Panc1 (cell line): ENCODE measurements around the gene IRF3.

ENCODE experiments used
- CTCF ChIP-seq: fragments of 450-650 bp; IDR thresholded peaks from 2 replicates; pipeline ENCODE4 v1.5.1; 2017; ENCODE audit warnings: mild to moderate bottlenecking
- POLR2AphosphoS5 ChIP-seq: IDR thresholded peaks from 2 replicates; pipeline ENCODE4 v1.6.1; 2012; ENCODE audit warnings: mild to moderate bottlenecking, low read depth, low read length, moderate library complexity
- REST ChIP-seq, 2 experiments: IDR thresholded peaks; 2 replicates each; pipeline ENCODE4 v1.6.1; 2011 to 2012; ENCODE audit warnings: low read depth in 2 of 2, control low read depth in 1 of 2, low read length in 1 of 2, mild to moderate bottlenecking in 1 of 2, moderate library complexity in 1 of 2; ENCODE audit not compliant: insufficient read depth in 1 of 2
- SIN3A ChIP-seq: IDR thresholded peaks from 2 replicates; pipeline ENCODE4 v1.6.1; 2012; ENCODE audit warnings: low read depth, mild to moderate bottlenecking, low read length, moderate library complexity, borderline replicate concordance; ENCODE audit not compliant: insufficient read depth
- TCF7L2 ChIP-seq: IDR thresholded peaks from 2 replicates; pipeline ENCODE4 v1.6.1; 2011; ENCODE audit warnings: mild to moderate bottlenecking, low read depth, low read length, inconsistent platforms

GRCh38 chr19:49658566-49659442 lies 6.9 kb downstream of the IRF3 start:
- TF ChIP-seq CTCF (no peak), SIN3A (no peak), REST (IDR thresholded peaks at IDR 0.05; ENCODE audit: insufficient read depth in 1 of 2, low read depth in 2 of 2, low read length in 1 of 2) (no peak), POLR2AphosphoS5 (no peak), TCF7L2 (no peak)
